HCT116 (cell line): ENCODE measurements around the gene FHIT.

Experiments used
- CEBPB ChIP-seq: IDR thresholded peaks from 2 replicates; pipeline ENCODE4 v1.6.1; 2012; ENCODE audit warnings: low read depth
- EGR1 ChIP-seq: IDR thresholded peaks from 2 replicates; pipeline ENCODE4 v1.6.1; 2012; ENCODE audit warnings: low read depth
- EZH2 ChIP-seq: fragments of 200-600 bp; sonication (generic); IDR thresholded peaks from 2 replicates; pipeline ENCODE4 v1.6.1; 2017; ENCODE audit warnings: antibody characterized with exemption, mixed run types
- EZH2phosphoT487 ChIP-seq: fragments of 200-600 bp; IDR thresholded peaks from 2 replicates; pipeline ENCODE4 v1.6.1; 2018; ENCODE audit warnings: antibody characterized with exemption, borderline replicate concordance
- POLR2A ChIP-seq: IDR thresholded peaks from 2 replicates; pipeline ENCODE4 v1.7.0; 2011; ENCODE audit warnings: borderline replicate concordance; ENCODE audit not compliant: insufficient read depth, insufficient read length; ENCODE audit errors: extremely low read depth
- POLR2AphosphoS5 ChIP-seq: IDR thresholded peaks from 2 replicates; pipeline ENCODE4 v1.6.1; 2011; ENCODE audit warnings: mild to moderate bottlenecking, low read depth, low read length, moderate library complexity
- YY1 ChIP-seq: IDR thresholded peaks from 2 replicates; pipeline ENCODE4 v1.6.1; 2011; ENCODE audit warnings: low read length, low read depth, moderate library complexity, mild to moderate bottlenecking; ENCODE audit not compliant: insufficient replicate concordance; ENCODE audit errors: extremely low read depth
- TF ChIP-seq, protein P1 (sequence below), 3 experiments: fragments of 200-600 bp in 1 of 3; sonication (generic) in 1 of 3; IDR thresholded peaks in 2 of 3; conservative IDR thresholded peaks in 1 of 3; 2 replicates each; pipeline ENCODE4 v1.5.1; 2012 to 2017; ENCODE audit warnings: low read depth in 2 of 3, low read length in 2 of 3, antibody characterized with exemption in 1 of 3, borderline replicate concordance in 1 of 3, control low read depth in 1 of 3, mild to moderate bottlenecking in 1 of 3, mixed read lengths in 1 of 3, mixed run types in 1 of 3, moderate library complexity in 1 of 3; ENCODE audit not compliant: insufficient read depth in 1 of 3
- TF ChIP-seq, protein P2 (sequence below): IDR thresholded peaks from 2 replicates; pipeline ENCODE4 v1.6.1; 2012; ENCODE audit warnings: low read depth
- TF ChIP-seq, protein P3 (sequence below): IDR thresholded peaks from 2 replicates; pipeline ENCODE4 v1.6.1; 2012

DNA sequence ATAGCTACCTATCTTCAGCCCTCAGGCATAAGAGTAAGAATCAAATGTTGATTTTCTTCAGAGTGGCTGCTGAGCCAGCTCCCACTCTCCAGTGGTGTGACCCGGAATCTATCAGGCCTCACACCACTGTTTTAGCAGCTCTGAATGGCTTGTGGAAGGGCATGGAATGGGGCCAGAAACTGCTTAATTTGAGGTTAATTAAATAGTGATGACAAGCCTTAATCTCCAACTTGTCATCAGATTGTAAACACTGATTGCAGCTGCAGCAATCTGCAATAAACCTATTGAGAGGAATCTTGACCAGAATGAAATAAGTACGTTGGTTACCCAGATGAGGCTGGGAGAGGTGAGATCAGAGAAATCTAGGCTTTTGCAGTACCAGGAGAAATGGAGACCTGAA, 317.4 kb downstream of the FHIT start:
- TF ChIP-seq POLR2A = no peak
- TF ChIP-seq, protein P1, sequence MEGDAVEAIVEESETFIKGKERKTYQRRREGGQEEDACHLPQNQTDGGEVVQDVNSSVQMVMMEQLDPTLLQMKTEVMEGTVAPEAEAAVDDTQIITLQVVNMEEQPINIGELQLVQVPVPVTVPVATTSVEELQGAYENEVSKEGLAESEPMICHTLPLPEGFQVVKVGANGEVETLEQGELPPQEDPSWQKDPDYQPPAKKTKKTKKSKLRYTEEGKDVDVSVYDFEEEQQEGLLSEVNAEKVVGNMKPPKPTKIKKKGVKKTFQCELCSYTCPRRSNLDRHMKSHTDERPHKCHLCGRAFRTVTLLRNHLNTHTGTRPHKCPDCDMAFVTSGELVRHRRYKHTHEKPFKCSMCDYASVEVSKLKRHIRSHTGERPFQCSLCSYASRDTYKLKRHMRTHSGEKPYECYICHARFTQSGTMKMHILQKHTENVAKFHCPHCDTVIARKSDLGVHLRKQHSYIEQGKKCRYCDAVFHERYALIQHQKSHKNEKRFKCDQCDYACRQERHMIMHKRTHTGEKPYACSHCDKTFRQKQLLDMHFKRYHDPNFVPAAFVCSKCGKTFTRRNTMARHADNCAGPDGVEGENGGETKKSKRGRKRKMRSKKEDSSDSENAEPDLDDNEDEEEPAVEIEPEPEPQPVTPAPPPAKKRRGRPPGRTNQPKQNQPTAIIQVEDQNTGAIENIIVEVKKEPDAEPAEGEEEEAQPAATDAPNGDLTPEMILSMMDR (IDR thresholded peaks at IDR 0.05 in 2 of 3, conservative IDR thresholded peaks at IDR 0.05 in 1 of 3; ENCODE audit: borderline replicate concordance in 1 of 3, insufficient read depth in 1 of 3, low read depth in 2 of 3, low read length in 2 of 3) = no peak
- TF ChIP-seq EZH2phosphoT487 = no peak
- no peak for TF ChIP-seq POLR2AphosphoS5
- no peak for TF ChIP-seq EZH2
- TF ChIP-seq EGR1 = no peak
- TF ChIP-seq, protein P2, sequence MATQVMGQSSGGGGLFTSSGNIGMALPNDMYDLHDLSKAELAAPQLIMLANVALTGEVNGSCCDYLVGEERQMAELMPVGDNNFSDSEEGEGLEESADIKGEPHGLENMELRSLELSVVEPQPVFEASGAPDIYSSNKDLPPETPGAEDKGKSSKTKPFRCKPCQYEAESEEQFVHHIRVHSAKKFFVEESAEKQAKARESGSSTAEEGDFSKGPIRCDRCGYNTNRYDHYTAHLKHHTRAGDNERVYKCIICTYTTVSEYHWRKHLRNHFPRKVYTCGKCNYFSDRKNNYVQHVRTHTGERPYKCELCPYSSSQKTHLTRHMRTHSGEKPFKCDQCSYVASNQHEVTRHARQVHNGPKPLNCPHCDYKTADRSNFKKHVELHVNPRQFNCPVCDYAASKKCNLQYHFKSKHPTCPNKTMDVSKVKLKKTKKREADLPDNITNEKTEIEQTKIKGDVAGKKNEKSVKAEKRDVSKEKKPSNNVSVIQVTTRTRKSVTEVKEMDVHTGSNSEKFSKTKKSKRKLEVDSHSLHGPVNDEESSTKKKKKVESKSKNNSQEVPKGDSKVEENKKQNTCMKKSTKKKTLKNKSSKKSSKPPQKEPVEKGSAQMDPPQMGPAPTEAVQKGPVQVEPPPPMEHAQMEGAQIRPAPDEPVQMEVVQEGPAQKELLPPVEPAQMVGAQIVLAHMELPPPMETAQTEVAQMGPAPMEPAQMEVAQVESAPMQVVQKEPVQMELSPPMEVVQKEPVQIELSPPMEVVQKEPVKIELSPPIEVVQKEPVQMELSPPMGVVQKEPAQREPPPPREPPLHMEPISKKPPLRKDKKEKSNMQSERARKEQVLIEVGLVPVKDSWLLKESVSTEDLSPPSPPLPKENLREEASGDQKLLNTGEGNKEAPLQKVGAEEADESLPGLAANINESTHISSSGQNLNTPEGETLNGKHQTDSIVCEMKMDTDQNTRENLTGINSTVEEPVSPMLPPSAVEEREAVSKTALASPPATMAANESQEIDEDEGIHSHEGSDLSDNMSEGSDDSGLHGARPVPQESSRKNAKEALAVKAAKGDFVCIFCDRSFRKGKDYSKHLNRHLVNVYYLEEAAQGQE = no peak
- TF ChIP-seq, protein P3, sequence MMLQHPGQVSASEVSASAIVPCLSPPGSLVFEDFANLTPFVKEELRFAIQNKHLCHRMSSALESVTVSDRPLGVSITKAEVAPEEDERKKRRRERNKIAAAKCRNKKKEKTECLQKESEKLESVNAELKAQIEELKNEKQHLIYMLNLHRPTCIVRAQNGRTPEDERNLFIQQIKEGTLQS = no peak
- no peak for TF ChIP-seq YY1
- no peak for TF ChIP-seq CEBPB
